ENCODE data around the gene SPATA12.

Gene SPATA12

GRCh38 chr3:57036952-57037351 is 23.5 kb upstream of the SPATA12 start:
- Mint-ChIP-seq H3K27ac (no peak overlapping the region), H3K4me1 (peaks cover 4% of the 10 kb centered on the region), H3K27me3 (peaks cover 14% of the 10 kb centered on the region), H3K4me3 (no peak overlapping the region), H3K9me3 (no peaks in the 10 kb centered on the region), H3K36me3 (no peaks in the 10 kb centered on the region)
- no peak for DNase-seq (ENCODE audit: low spot score in 2 of 2)
- no peak for ATAC-seq (ENCODE audit: low read depth)

GRCh38 chr3:57038466-57039164 is 21.8 kb upstream of the SPATA12 start:
- ATAC-seq (ENCODE audit: low read depth) (no peak), DNase-seq (ENCODE audit: low spot score in 2 of 2) (no peak)
- Mint-ChIP-seq H3K9me3 (no peaks in the 10 kb centered on the region), H3K27me3 (peaks cover 14% of the 10 kb centered on the region), H3K4me1 (peaks cover 4% of the 10 kb centered on the region), H3K27ac (no peak overlapping the region), H3K36me3 (no peaks in the 10 kb centered on the region), H3K4me3 (no peak overlapping the region)

GRCh38 chr3:57041674-57042073 is 18.8 kb upstream of the SPATA12 start:
- ATAC-seq (ENCODE audit: low read depth) (no peak), DNase-seq (ENCODE audit: low spot score in 2 of 2) (no peak)
- peaks cover 4% of the 10 kb centered on the region for H3K4me1 Mint-ChIP-seq
- H3K9me3 Mint-ChIP-seq: no peaks in the 10 kb centered on the region
- no peaks in the 10 kb centered on the region for H3K36me3 Mint-ChIP-seq
- H3K4me3 Mint-ChIP-seq: no peak overlapping the region
- H3K27me3 Mint-ChIP-seq: peaks cover 14% of the 10 kb centered on the region
- H3K27ac Mint-ChIP-seq: no peak overlapping the region

- peaks cover 14% of the 10 kb centered on the region for H3K27me3 Mint-ChIP-seq
- ATAC-seq (ENCODE audit: low read depth) (no peak), DNase-seq (ENCODE audit: low spot score in 2 of 2) (no peak)
- H3K36me3 Mint-ChIP-seq: no peaks in the 10 kb centered on the region
- H3K4me3 Mint-ChIP-seq: no peak overlapping the region
- peaks cover 4% of the 10 kb centered on the region for H3K4me1 Mint-ChIP-seq
- H3K9me3 Mint-ChIP-seq: no peaks in the 10 kb centered on the region
- H3K27ac Mint-ChIP-seq: no peak overlapping the region
These were observed 16.9 kb upstream of the SPATA12 start for GRCh38 chr3:57043518-57043917.

- no peak overlapping the region for H3K27ac Mint-ChIP-seq
- H3K9me3 Mint-ChIP-seq: no peaks in the 10 kb centered on the region
- H3K27me3 Mint-ChIP-seq: no peaks in the 10 kb centered on the region
- DNase-seq (ENCODE audit: low spot score in 2 of 2) (no peak), ATAC-seq (ENCODE audit: low read depth) (no peak)
- no peaks in the 10 kb centered on the region for H3K36me3 Mint-ChIP-seq
- H3K4me1 Mint-ChIP-seq: no peaks in the 10 kb centered on the region
- H3K4me3 Mint-ChIP-seq: no peak overlapping the region
These were observed 14.2 kb upstream of the SPATA12 start for GRCh38 chr3:57046101-57046765.

- Mint-ChIP-seq H3K4me3 (no peak overlapping the region), H3K36me3 (no peaks in the 10 kb centered on the region), H3K27ac (no peak overlapping the region), H3K4me1 (no peaks in the 10 kb centered on the region), H3K27me3 (peaks cover 1% of the 10 kb centered on the region), H3K9me3 (no peaks in the 10 kb centered on the region)
- no peak for ATAC-seq (ENCODE audit: low read depth)
- no peak for DNase-seq (ENCODE audit: low spot score in 2 of 2)
These were observed 12.3 kb upstream of the SPATA12 start for GRCh38 chr3:57048052-57048671.

- ATAC-seq (ENCODE audit: low read depth) (no peak), DNase-seq (ENCODE audit: low spot score in 2 of 2) (no peak)
- Mint-ChIP-seq H3K4me1 (no peaks in the 10 kb centered on the region), H3K9me3 (no peaks in the 10 kb centered on the region), H3K4me3 (no peak overlapping the region), H3K36me3 (no peaks in the 10 kb centered on the region), H3K27ac (no peak overlapping the region), H3K27me3 (peaks cover 3% of the 10 kb centered on the region)
These were observed 11.7 kb upstream of the SPATA12 start for GRCh38 chr3:57048728-57049127.

GRCh38 chr3:57052662-57053061 is 7.8 kb upstream of the SPATA12 start:
- no peak for DNase-seq (ENCODE audit: low spot score in 2 of 2)
- Mint-ChIP-seq H3K4me1 (no peaks in the 10 kb centered on the region), H3K27me3 (peaks cover 8% of the 10 kb centered on the region), H3K36me3 (no peaks in the 10 kb centered on the region), H3K9me3 (no peaks in the 10 kb centered on the region), H3K4me3 (no peak overlapping the region), H3K27ac (no peak overlapping the region)
- ATAC-seq (ENCODE audit: low read depth): no peak

GRCh38 chr3:57053122-57053521 is 7.3 kb upstream of the SPATA12 start:
- peaks cover 8% of the 10 kb centered on the region for H3K27me3 Mint-ChIP-seq
- no peaks in the 10 kb centered on the region for H3K36me3 Mint-ChIP-seq
- H3K4me3 Mint-ChIP-seq: no peak overlapping the region
- no peaks in the 10 kb centered on the region for H3K4me1 Mint-ChIP-seq
- no peaks in the 10 kb centered on the region for H3K9me3 Mint-ChIP-seq
- no peak overlapping the region for H3K27ac Mint-ChIP-seq
- ATAC-seq (ENCODE audit: low read depth) (no peak), DNase-seq (ENCODE audit: low spot score in 2 of 2) (no peak)

GRCh38 chr3:57057351-57057750 is 3.1 kb upstream of the SPATA12 start:
- Mint-ChIP-seq H3K27me3 (peaks cover 8% of the 10 kb centered on the region), H3K4me3 (no peak overlapping the region), H3K36me3 (no peaks in the 10 kb centered on the region), H3K27ac (no peak overlapping the region), H3K9me3 (no peaks in the 10 kb centered on the region), H3K4me1 (no peaks in the 10 kb centered on the region)
- no peak for DNase-seq (ENCODE audit: low spot score in 2 of 2)
- ATAC-seq (ENCODE audit: low read depth): no peak

- Mint-ChIP-seq H3K36me3 (peaks cover 3% of the 10 kb centered on the region), H3K4me3 (no peak overlapping the region), H3K9me3 (peaks cover 3% of the 10 kb centered on the region), H3K27ac (no peak overlapping the region), H3K27me3 (peaks cover 18% of the 10 kb centered on the region), H3K4me1 (peaks cover 6% of the 10 kb centered on the region)
- DNase-seq (ENCODE audit: low spot score in 2 of 2) (no peak), ATAC-seq (ENCODE audit: low read depth) (peak; percentile 29)
These were observed 1.1 kb upstream of the SPATA12 start for GRCh38 chr3:57059411-57059810.

GRCh38 chr3:57061556-57061955 is 1.1 kb downstream of the SPATA12 start:
- Mint-ChIP-seq H3K27ac (no peak overlapping the region), H3K27me3 (peaks cover 16% of the 10 kb centered on the region), H3K9me3 (peaks cover 3% of the 10 kb centered on the region), H3K36me3 (peaks cover 3% of the 10 kb centered on the region), H3K4me3 (no peak overlapping the region), H3K4me1 (peaks cover 6% of the 10 kb centered on the region)
- no peak for DNase-seq (ENCODE audit: low spot score in 2 of 2)
- ATAC-seq (ENCODE audit: low read depth): no peak

- peaks cover 3% of the 10 kb centered on the region for H3K36me3 Mint-ChIP-seq
- peaks cover 12% of the 10 kb centered on the region for H3K27me3 Mint-ChIP-seq
- no peak for DNase-seq (ENCODE audit: low spot score in 2 of 2)
- H3K27ac Mint-ChIP-seq: no peak overlapping the region
- peaks cover 6% of the 10 kb centered on the region for H3K4me1 Mint-ChIP-seq
- peaks cover 3% of the 10 kb centered on the region for H3K9me3 Mint-ChIP-seq
- ATAC-seq (ENCODE audit: low read depth): no peak
- no peak overlapping the region for H3K4me3 Mint-ChIP-seq
These were observed 1.7 kb downstream of the SPATA12 start for GRCh38 chr3:57062101-57062631.

GRCh38 chr3:57063032-57063431 is 2.6 kb downstream of the SPATA12 start:
- Mint-ChIP-seq H3K27me3 (peaks cover 12% of the 10 kb centered on the region), H3K4me1 (peaks cover 7% of the 10 kb centered on the region), H3K9me3 (peaks cover 3% of the 10 kb centered on the region), H3K36me3 (peaks cover 3% of the 10 kb centered on the region), H3K27ac (no peak overlapping the region), H3K4me3 (no peak overlapping the region)
- ATAC-seq (ENCODE audit: low read depth) (no peak), DNase-seq (ENCODE audit: low spot score in 2 of 2) (no peak)

Data from memory B cell (primary cell).